MV-4-11 (cell line): Measurements from ENCODE around the gene CNNM2.
"Not testable (repeated sequence)": the region's sequence is repeated elsewhere in the genome, so short reads cannot be mapped to it uniquely, and the experiment has no call there.

ENCODE experiments used
- DNase-seq: peaks from one replicate; lab custom pipeline; 2025; lab: John Stamatoyannopoulos, UW

CNNM2 gene

GRCh38 chr10:102926842-102927241 is 8.7 kb downstream of the CNNM2 start:
- DNase-seq = no peak

GRCh38 chr10:102927311-102928010 is 9.4 kb downstream of the CNNM2 start:
- DNase-seq = peak; percentile 93

- DNase-seq = not testable (repeated sequence)
Measured at GRCh38 chr10:102928442-102928841, 10.3 kb downstream of the CNNM2 start.

GRCh38 chr10:102930720-102931119 is 12.6 kb downstream of the CNNM2 start:
- no peak for DNase-seq

- no peak for DNase-seq
Measured at GRCh38 chr10:102931643-102932042, 13.5 kb downstream of the CNNM2 start.

GRCh38 chr10:102935505-102935904 is 17.4 kb downstream of the CNNM2 start:
- no peak for DNase-seq

- DNase-seq = no peak
Measured at GRCh38 chr10:102935939-102936605, 18.0 kb downstream of the CNNM2 start.

- no peak for DNase-seq
Measured at GRCh38 chr10:102941401-102941800, 23.3 kb downstream of the CNNM2 start.

GRCh38 chr10:102945449-102945848 is 27.4 kb downstream of the CNNM2 start:
- DNase-seq = no peak

- DNase-seq = no peak
Measured at GRCh38 chr10:102945962-102946361, 27.9 kb downstream of the CNNM2 start.

- no peak for DNase-seq
Measured at GRCh38 chr10:102946992-102947391, 28.9 kb downstream of the CNNM2 start.

GRCh38 chr10:102948176-102948575 is 30.1 kb downstream of the CNNM2 start:
- DNase-seq = no peak

- no peak for DNase-seq
Measured at GRCh38 chr10:102948786-102949185, 30.7 kb downstream of the CNNM2 start.

GRCh38 chr10:102949916-102950315 is 31.8 kb downstream of the CNNM2 start:
- DNase-seq = no peak

GRCh38 chr10:102951316-102951715 is 33.2 kb downstream of the CNNM2 start:
- no peak for DNase-seq

- no peak for DNase-seq
Measured at GRCh38 chr10:102959360-102959759, 41.3 kb downstream of the CNNM2 start.

GRCh38 chr10:102960157-102960556 is 42.1 kb downstream of the CNNM2 start:
- DNase-seq = no peak

GRCh38 chr10:102962267-102962666 is 44.2 kb downstream of the CNNM2 start:
- DNase-seq = no peak

- DNase-seq = no peak
Measured at GRCh38 chr10:102962951-102963755, 45.1 kb downstream of the CNNM2 start.

GRCh38 chr10:102963756-102964025 is 45.6 kb downstream of the CNNM2 start:
- no peak for DNase-seq

GRCh38 chr10:102964064-102964463 is 46.0 kb downstream of the CNNM2 start:
- DNase-seq = not testable (repeated sequence)

GRCh38 chr10:102964713-102965112 is 46.6 kb downstream of the CNNM2 start:
- DNase-seq = no peak

GRCh38 chr10:102965311-102965851 is 47.3 kb downstream of the CNNM2 start:
- no peak for DNase-seq
